Measurements from ENCODE around the gene TMEM8B. TPM values are rescaled to one million over a fixed set of nuclear protein-coding genes. Genes with fewer than 3 reads are reported as not detected.

Gene TMEM8B
- total and polyA plus RNA-seq, 9 of the 15 experiments (the other 6 are each of a cell fraction or from before 2014, with no cell fraction given), result 0.01 to 2.2 (median 1.1) TPM

DNA sequence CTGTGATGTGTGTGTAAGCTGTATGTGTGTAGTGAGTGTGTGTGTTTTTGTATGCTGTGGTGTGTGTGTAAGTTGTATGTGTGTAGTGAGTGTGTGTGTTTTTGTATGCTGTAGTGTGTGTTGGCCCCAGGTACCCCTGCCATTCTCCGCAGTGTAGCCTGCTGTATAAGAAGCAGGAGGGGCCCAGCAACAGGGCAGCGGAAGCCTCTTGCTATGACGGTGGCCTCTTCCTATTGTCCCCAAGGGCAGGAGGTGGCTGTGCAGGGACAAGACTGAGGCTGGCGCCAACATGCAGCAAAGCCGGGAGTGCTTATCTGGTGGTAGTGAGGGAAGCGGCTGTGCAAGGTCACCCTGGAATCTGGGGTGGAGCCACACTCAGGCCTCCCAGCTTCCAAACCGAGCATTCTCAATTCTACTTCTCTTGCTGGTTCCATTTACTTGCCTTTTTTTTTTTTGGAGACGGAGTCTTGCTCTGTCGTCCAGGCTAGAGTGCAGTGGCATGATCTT lies 85.3 kb downstream of the TMEM8B start (continued):
- peak; percentile 76; the same call in 1 of the 2 replicates for TF ChIP-seq TFAP4 (CRISPR knock-in tag; IDR thresholded peaks at IDR 0.05; ENCODE audit: borderline replicate concordance)
- peak; percentile 55 for TF ChIP-seq TBP (optimal IDR thresholded peaks at IDR 0.05; ENCODE audit: low read depth, low read length)
- TF ChIP-seq KDM4B (IDR thresholded peaks at IDR 0.05; ENCODE audit: borderline replicate concordance in 2 of 2, low read depth in 1 of 2), result no peak
- TF ChIP-seq ELF1 (tag; IDR thresholded peaks at IDR 0.05), result 0 out of 2 replicates have a peak, but pooled peaks have one; percentile 28
- peak; percentile 35; the same call in 1 of the 2 replicates for TF ChIP-seq SPI1 (IDR thresholded peaks at IDR 0.05; ENCODE audit: borderline replicate concordance, low read depth, low read length)
- no peak for TF ChIP-seq MCM7 (IDR thresholded peaks at IDR 0.05)
- peak in 1 of 2 experiments; percentile 87; a peak in 2 of 4 replicates for TF ChIP-seq TEAD1 (CRISPR knock-in tag; IDR thresholded peaks at IDR 0.05)
- TF ChIP-seq CBFA2T2 (conservative IDR thresholded peaks at IDR 0.05), result 0 out of 2 replicates have a peak, but pooled peaks have one; percentile 13
- TF ChIP-seq ZNF76 (CRISPR knock-in tag; IDR thresholded peaks at IDR 0.05; ENCODE audit: borderline replicate concordance), result no peak
- TF ChIP-seq POLR2A (conservative IDR thresholded peaks at IDR 0.05), result peak; percentile 49
- TF ChIP-seq HCFC1 (IDR thresholded peaks at IDR 0.05; ENCODE audit: low read depth, low read length), result 0 out of 2 replicates have a peak, but pooled peaks have one; percentile 26
- TF ChIP-seq CBFA2T3 (IDR thresholded peaks at IDR 0.05), result peak; percentile 69
- peak; percentile 99 for TF ChIP-seq ESRRA (IDR thresholded peaks at IDR 0.05; ENCODE audit: borderline replicate concordance, low read depth)
- TF ChIP-seq RNF2 (IDR thresholded peaks at IDR 0.05), result peak; percentile 71; the same call in 1 of the 2 replicates
- TF ChIP-seq L3MBTL2 (IDR thresholded peaks at IDR 0.05), result peak; percentile 55; the same call in 1 of the 2 replicates
- peak; percentile 66 for TF ChIP-seq PRDM10 (IDR thresholded peaks at IDR 0.05; ENCODE audit: partially characterized antibody)
- TF ChIP-seq MBD2 (IDR thresholded peaks at IDR 0.05; ENCODE audit: borderline replicate concordance, low read depth), result peak; percentile 56; the same call in 1 of the 2 replicates
